ENCODE measurements around the gene ATP6V1D. TPM values are rescaled to one million over a fixed set of nuclear protein-coding genes. Genes with fewer than 3 reads are reported as not detected.
"Not testable (repeated sequence)": the region's sequence is repeated elsewhere in the genome, so short reads cannot be mapped to it uniquely, and the experiment has no call there.

Gene ATP6V1D
- total RNA-seq, 1 experiment from 2014 or later, result 77.4 TPM

DNA sequence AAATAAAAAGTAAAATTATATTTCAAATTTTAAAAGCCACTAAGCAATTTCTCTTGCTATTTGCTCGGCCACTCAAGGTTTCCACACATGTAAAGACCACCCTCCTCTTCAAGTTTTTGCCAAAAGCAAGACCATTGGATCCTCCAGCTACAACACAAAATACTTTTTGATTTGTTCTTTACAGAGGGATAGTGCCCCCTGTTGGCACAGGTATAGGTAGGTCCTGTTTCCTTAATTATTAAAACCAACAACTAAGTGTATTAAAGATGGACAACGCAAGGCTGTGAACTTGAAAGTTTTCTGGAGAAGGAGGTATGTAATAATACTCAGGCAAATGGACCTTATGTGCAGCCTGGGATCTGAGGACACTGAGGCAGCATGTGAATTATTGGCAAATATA lies 23.8 kb downstream of the ATP6V1D start:
- no TSS peak for BruUV-seq (replicated peaks)
- intact Hi-C loops (cut with micrococcal nuclease; ENCODE audit: unreplicated experiment), result loop anchor here (1.0 kb wide), 1 partner anchor 169 kb away; no protein-coding TSS in a partner anchor

GRCh38 chr14:67332468-67332867 lies 27.1 kb downstream of the ATP6V1D start:
- H3K9me3 ChIP-seq, result no peaks in the 10 kb centered on the region
- H3K27me3 Mint-ChIP-seq (ENCODE audit: insufficient read depth, unreplicated experiment), result no peaks in the 10 kb centered on the region
- H3K9me3 Mint-ChIP-seq (ENCODE audit: unreplicated experiment), result no peaks in the 10 kb centered on the region
- intact Hi-C loops (cut with micrococcal nuclease; ENCODE audit: unreplicated experiment), result no loop called here
- no peak overlapping the region for H3K4me3 ChIP-seq (ENCODE audit: low read depth, low read length)
- peaks cover 8% of the 10 kb centered on the region for H3K4me1 Mint-ChIP-seq (ENCODE audit: low read depth, unreplicated experiment)
- H3K4me1 ChIP-seq, result peaks cover 12% of the 10 kb centered on the region
- no peaks in the 10 kb centered on the region for H3K36me3 ChIP-seq (ENCODE audit: control insufficient read depth, insufficient read depth, low read length)
- TF ChIP-seq, protein P1, sequence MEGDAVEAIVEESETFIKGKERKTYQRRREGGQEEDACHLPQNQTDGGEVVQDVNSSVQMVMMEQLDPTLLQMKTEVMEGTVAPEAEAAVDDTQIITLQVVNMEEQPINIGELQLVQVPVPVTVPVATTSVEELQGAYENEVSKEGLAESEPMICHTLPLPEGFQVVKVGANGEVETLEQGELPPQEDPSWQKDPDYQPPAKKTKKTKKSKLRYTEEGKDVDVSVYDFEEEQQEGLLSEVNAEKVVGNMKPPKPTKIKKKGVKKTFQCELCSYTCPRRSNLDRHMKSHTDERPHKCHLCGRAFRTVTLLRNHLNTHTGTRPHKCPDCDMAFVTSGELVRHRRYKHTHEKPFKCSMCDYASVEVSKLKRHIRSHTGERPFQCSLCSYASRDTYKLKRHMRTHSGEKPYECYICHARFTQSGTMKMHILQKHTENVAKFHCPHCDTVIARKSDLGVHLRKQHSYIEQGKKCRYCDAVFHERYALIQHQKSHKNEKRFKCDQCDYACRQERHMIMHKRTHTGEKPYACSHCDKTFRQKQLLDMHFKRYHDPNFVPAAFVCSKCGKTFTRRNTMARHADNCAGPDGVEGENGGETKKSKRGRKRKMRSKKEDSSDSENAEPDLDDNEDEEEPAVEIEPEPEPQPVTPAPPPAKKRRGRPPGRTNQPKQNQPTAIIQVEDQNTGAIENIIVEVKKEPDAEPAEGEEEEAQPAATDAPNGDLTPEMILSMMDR (IDR thresholded peaks at IDR 0.05; ENCODE audit: insufficient read depth in 1 of 2, low read depth in 1 of 2, low read length in 1 of 2, severe bottlenecking in 1 of 2, unreplicated experiment in 1 of 2), result no peak
- no peak overlapping the region for H3K4me3 Mint-ChIP-seq (ENCODE audit: unreplicated experiment)
- BruUV-seq (replicated peaks), result no TSS peak
- H3K27me3 ChIP-seq (replicated peaks; ENCODE audit: control insufficient read depth, insufficient read depth, low read length), result no peaks in the 10 kb centered on the region
- H3K36me3 Mint-ChIP-seq (ENCODE audit: insufficient read depth, unreplicated experiment), result peaks cover 54% of the 10 kb centered on the region
- no peak for DNase-seq
- ChIA-PET CTCF (interaction anchor here (0.6 kb wide), 1 partner anchor 47 kb away, joined by 3 read pairs; no protein-coding TSS in a partner anchor), POLR2A (no interaction called here)
- no peak overlapping the region for H3K27ac Mint-ChIP-seq (ENCODE audit: unreplicated experiment)

More for the DNA sequence above, 23.8 kb downstream of the ATP6V1D start:
- POLR2A ChIA-PET, result no interaction called here
- Mint-ChIP-seq H3K27me3 (ENCODE audit: insufficient read depth, unreplicated experiment) (no peaks in the 10 kb centered on the region), H3K4me1 (ENCODE audit: low read depth, unreplicated experiment) (peaks cover 8% of the 10 kb centered on the region), H3K9me3 (ENCODE audit: unreplicated experiment) (no peaks in the 10 kb centered on the region), H3K4me3 (ENCODE audit: unreplicated experiment) (no peak overlapping the region), H3K36me3 (ENCODE audit: insufficient read depth, unreplicated experiment) (peaks cover 67% of the 10 kb centered on the region), H3K27ac (ENCODE audit: unreplicated experiment) (no peak overlapping the region)
- peak in 1 of 2 experiments; percentile 30 for DNase-seq
- CTCF ChIA-PET, result interaction anchor here (0.6 to 1.0 kb wide), 2 partner anchors 24 to 50 kb away, joined by 3 to 4 read pairs; partner anchors contain the start of gene ATP6V1D
- H3K4me3 ChIP-seq (ENCODE audit: low read depth, low read length), result no peak overlapping the region
- H3K4me1 ChIP-seq, result peaks cover 12% of the 10 kb centered on the region
- no peaks in the 10 kb centered on the region for H3K27me3 ChIP-seq (replicated peaks; ENCODE audit: control insufficient read depth, insufficient read depth, low read length)
- TF ChIP-seq, protein P1 (IDR thresholded peaks at IDR 0.05; ENCODE audit: insufficient read depth in 1 of 2, low read depth in 1 of 2, low read length in 1 of 2, severe bottlenecking in 1 of 2, unreplicated experiment in 1 of 2), result peak; percentile 40 to 53
- H3K36me3 ChIP-seq (ENCODE audit: control insufficient read depth, insufficient read depth, low read length), result no peaks in the 10 kb centered on the region
- no peaks in the 10 kb centered on the region for H3K9me3 ChIP-seq

GRCh38 chr14:67331368-67332125 lies 28.1 kb downstream of the ATP6V1D start:
- H3K36me3 Mint-ChIP-seq (ENCODE audit: insufficient read depth, unreplicated experiment), result peaks cover 55% of the 10 kb centered on the region
- H3K27ac Mint-ChIP-seq (ENCODE audit: unreplicated experiment), result no peak overlapping the region
- H3K27me3 ChIP-seq (replicated peaks; ENCODE audit: control insufficient read depth, insufficient read depth, low read length), result no peaks in the 10 kb centered on the region
- POLR2A ChIA-PET, result interaction anchor here (0.6 kb wide), 1 partner anchor 126 kb away, joined by 3 read pairs; no protein-coding TSS in a partner anchor
- H3K4me3 ChIP-seq (ENCODE audit: low read depth, low read length), result no peak overlapping the region
- TF ChIP-seq, protein P1 (IDR thresholded peaks at IDR 0.05; ENCODE audit: insufficient read depth in 1 of 2, low read depth in 1 of 2, low read length in 1 of 2, severe bottlenecking in 1 of 2, unreplicated experiment in 1 of 2), result no peak
- no TSS peak for BruUV-seq (replicated peaks)
- H3K9me3 ChIP-seq, result no peaks in the 10 kb centered on the region
- no peaks in the 10 kb centered on the region for H3K27me3 Mint-ChIP-seq (ENCODE audit: insufficient read depth, unreplicated experiment)
- intact Hi-C loops (cut with micrococcal nuclease; ENCODE audit: unreplicated experiment), result no loop called here
- no peaks in the 10 kb centered on the region for H3K36me3 ChIP-seq (ENCODE audit: control insufficient read depth, insufficient read depth, low read length)
- H3K4me1 ChIP-seq, result peaks cover 12% of the 10 kb centered on the region
- H3K9me3 Mint-ChIP-seq (ENCODE audit: unreplicated experiment), result no peaks in the 10 kb centered on the region
- CTCF ChIA-PET, result no interaction called here
- peaks cover 8% of the 10 kb centered on the region for H3K4me1 Mint-ChIP-seq (ENCODE audit: low read depth, unreplicated experiment)
- no peak overlapping the region for H3K4me3 Mint-ChIP-seq (ENCODE audit: unreplicated experiment)
- no peak for DNase-seq

GRCh38 chr14:67329666-67330065 lies 29.9 kb downstream of the ATP6V1D start:
- intact Hi-C loops (cut with micrococcal nuclease; ENCODE audit: unreplicated experiment), result not testable (repeated sequence)
- H3K36me3 Mint-ChIP-seq (ENCODE audit: insufficient read depth, unreplicated experiment), result peaks cover 60% of the 10 kb centered on the region

More at GRCh38 chr14:67329666-67330065, 29.9 kb downstream of the ATP6V1D start:
- H3K27me3 Mint-ChIP-seq (ENCODE audit: insufficient read depth, unreplicated experiment); H3K27ac Mint-ChIP-seq (ENCODE audit: unreplicated experiment); DNase-seq; CTCF ChIA-PET; H3K9me3 ChIP-seq; BruUV-seq (replicated peaks); H3K9me3 Mint-ChIP-seq (ENCODE audit: unreplicated experiment); H3K36me3 ChIP-seq (ENCODE audit: control insufficient read depth, insufficient read depth, low read length); H3K4me1 Mint-ChIP-seq (ENCODE audit: low read depth, unreplicated experiment); H3K27me3 ChIP-seq (replicated peaks; ENCODE audit: control insufficient read depth, insufficient read depth, low read length); POLR2A ChIA-PET; H3K4me3 Mint-ChIP-seq (ENCODE audit: unreplicated experiment); H3K4me3 ChIP-seq (ENCODE audit: low read depth, low read length): not testable (repeated sequence)
- peaks cover 12% of the 10 kb centered on the region for H3K4me1 ChIP-seq
